SU-DHL-6 (cell line): ENCODE data around the gene PKM.

Experiments
- H2AFZ ChIP-seq: fragments of 200-600 bp; sonication (generic); 2 replicates; pipeline ENCODE4 v1.6.1; 2014; ENCODE audit warnings: low read depth, mild to moderate bottlenecking, moderate library complexity, mixed read lengths, antibody characterized with exemption, low read length; ENCODE audit not compliant: severe bottlenecking
- H3F3A ChIP-seq: fragments of 200-600 bp; shearing (Covaris generic); 2 replicates; pipeline ENCODE4 v1.6.0; 2016; ENCODE audit warnings: antibody characterized with exemption, mild to moderate bottlenecking; ENCODE audit not compliant: insufficient read depth
- H3K27ac ChIP-seq: fragments of 200-600 bp; sonication (generic); 2 replicates; pipeline ENCODE4 v1.5.1; 2016; ENCODE audit warnings: low read depth, mild to moderate bottlenecking, low read length, moderate library complexity, mixed read lengths
- H3K27me3 ChIP-seq: fragments of 200-600 bp; sonication (generic), shearing (Covaris generic); 2 replicates; pipeline ENCODE4 v1.6.0; 2014; ENCODE audit warnings: mild to moderate bottlenecking, low read length
- H3K36me3 ChIP-seq: fragments of 200-600 bp; sonication (generic); 2 replicates; pipeline ENCODE4 v1.6.1; 2014; ENCODE audit warnings: mild to moderate bottlenecking, low read length, mixed read lengths
- H3K4me2 ChIP-seq: fragments of 300-600, 200-600 bp; shearing (Covaris generic), sonication (generic); 2 replicates; pipeline ENCODE4 v1.6.0; 2014; ENCODE audit warnings: low read length, low read depth, mild to moderate bottlenecking; ENCODE audit not compliant: poor library complexity, severe bottlenecking
- H3K4me3 ChIP-seq: fragments of 200-600 bp; sonication (generic); 2 replicates; pipeline ENCODE4 v1.5.1; 2014; ENCODE audit warnings: antibody characterized with exemption, low read length, mild to moderate bottlenecking, mixed read lengths; ENCODE audit not compliant: insufficient read depth, poor library complexity, severe bottlenecking
- H3K79me2 ChIP-seq: fragments of 200-600 bp; sonication (generic); 2 replicates; pipeline ENCODE4 v1.6.1; 2014; ENCODE audit warnings: mild to moderate bottlenecking, low read length, moderate library complexity; ENCODE audit not compliant: insufficient read depth
- H3K9ac ChIP-seq: fragments of 200-600 bp; sonication (generic); 2 replicates; pipeline ENCODE4 v1.7.0; 2014; ENCODE audit warnings: mild to moderate bottlenecking, low read length
- H3K9me2 ChIP-seq: fragments of 200-600 bp; sonication (generic); replicated peaks from 2 replicates; pipeline ENCODE4 v1.6.1; 2014; ENCODE audit warnings: low read length; ENCODE audit not compliant: insufficient read depth
- H3K9me3 ChIP-seq: fragments of 200-600 bp; sonication (generic); 2 replicates; pipeline ENCODE4 v1.6.1; 2014; ENCODE audit warnings: low read length, mixed read lengths; ENCODE audit not compliant: insufficient read depth
- H4K20me1 ChIP-seq: fragments of 200-600 bp; sonication (generic); 2 replicates; pipeline ENCODE4 v1.6.1; 2014; ENCODE audit warnings: low read depth, mild to moderate bottlenecking, antibody characterized with exemption, low read length, moderate library complexity, mixed read lengths
- CTCF ChIP-seq: fragments of 200-600 bp; sonication (generic); IDR thresholded peaks from one replicate; pipeline ENCODE4 v1.5.1; 2017; ENCODE audit warnings: antibody characterized with exemption, mild to moderate bottlenecking, low read length, moderate library complexity; ENCODE audit not compliant: insufficient read depth, poor library complexity, severe bottlenecking
- EZH2phosphoT487 ChIP-seq: fragments of 200-600 bp; sonication (generic), shearing (Covaris generic); conservative IDR thresholded peaks from 2 replicates; pipeline ENCODE4 v1.6.1; 2018; ENCODE audit warnings: mild to moderate bottlenecking, antibody characterized with exemption, low read length, moderate library complexity, mixed read lengths

PKM gene

GRCh38 chr15:72193836-72194396 lies 37.1 kb downstream of the PKM start:
- no peak overlapping the region for H3K4me2 ChIP-seq
- TF ChIP-seq EZH2phosphoT487 (no peak), CTCF (no peak)
- H3K4me3 ChIP-seq, result no peak overlapping the region
- no peaks in the 10 kb centered on the region for H4K20me1 ChIP-seq
- H3F3A ChIP-seq, result 0 out of 2 replicates have a peak, but pooled peaks cover 7% of the 10 kb centered on the region
- H3K27ac ChIP-seq, result no peak overlapping the region
- no peak overlapping the region for H3K9ac ChIP-seq
- no peaks in the 10 kb centered on the region for H3K9me2 ChIP-seq
- no peaks in the 10 kb centered on the region for H3K79me2 ChIP-seq
- no peaks in the 10 kb centered on the region; the same call in 1 of the 2 replicates for H3K36me3 ChIP-seq
- H3K27me3 ChIP-seq, result no peaks in the 10 kb centered on the region
- H2AFZ ChIP-seq, result no peak overlapping the region
- no peaks in the 10 kb centered on the region for H3K9me3 ChIP-seq

- Histone ChIP-seq H3K27ac (no peak overlapping the region), H3K9ac (no peak overlapping the region), H2AFZ (no peak overlapping the region), H3K9me3 (no peaks in the 10 kb centered on the region), H3K4me2 (no peak overlapping the region), H3K79me2 (no peaks in the 10 kb centered on the region), H4K20me1 (no peaks in the 10 kb centered on the region), H3F3A (0 out of 2 replicates have a peak, but pooled peaks cover 7% of the 10 kb centered on the region), H3K36me3 (no peaks in the 10 kb centered on the region), H3K4me3 (no peak overlapping the region), H3K27me3 (no peaks in the 10 kb centered on the region), H3K9me2 (no peaks in the 10 kb centered on the region)
- TF ChIP-seq CTCF (no peak), EZH2phosphoT487 (no peak)
Observed at GRCh38 chr15:72192416-72192815, 38.6 kb downstream of the PKM start.

- H3K27me3 ChIP-seq, result no peaks in the 10 kb centered on the region
- TF ChIP-seq CTCF (no peak), EZH2phosphoT487 (no peak)
- H3K9me3 ChIP-seq, result no peaks in the 10 kb centered on the region
- no peak overlapping the region for H3K4me2 ChIP-seq
- H3K9me2 ChIP-seq, result no peaks in the 10 kb centered on the region
- H3K36me3 ChIP-seq, result no peaks in the 10 kb centered on the region
- H3K79me2 ChIP-seq, result no peaks in the 10 kb centered on the region
- no peak overlapping the region for H3K9ac ChIP-seq
- H3F3A ChIP-seq, result 0 out of 2 replicates have a peak, but pooled peaks cover 3% of the 10 kb centered on the region
- H2AFZ ChIP-seq, result no peak overlapping the region
- H4K20me1 ChIP-seq, result no peaks in the 10 kb centered on the region
- no peak overlapping the region for H3K4me3 ChIP-seq
- no peak overlapping the region for H3K27ac ChIP-seq
Observed at GRCh38 chr15:72189250-72189902, 41.6 kb downstream of the PKM start.
